HTR-8/SVneo (cell line): ENCODE data around the gene MEF2A.
"Not testable (repeated sequence)": the region's sequence is repeated elsewhere in the genome, so short reads cannot be mapped to it uniquely, and the experiment has no call there.

Experiments used
- DNase-seq: peaks from one replicate; pipeline ENCODE4 v3.0.0; 2011; ENCODE audit warnings: low spot score, mixed read lengths; ENCODE audit not compliant: insufficient read length
- FAIRE-seq: peaks from 2 replicates; lab custom pipeline; 2011; peaks lifted over from hg19 to GRCh38; lab: Jason Lieb, UNC

Gene MEF2A

GRCh38 chr15:99744142-99744541, 178.4 kb downstream of the MEF2A start:
- DNase-seq (no peak), FAIRE-seq (no peak)

GRCh38 chr15:99745370-99746086, 179.7 kb downstream of the MEF2A start:
- DNase-seq = no peak
- no peak for FAIRE-seq

GRCh38 chr15:99749386-99749785, 183.6 kb downstream of the MEF2A start:
- DNase-seq (no peak), FAIRE-seq (no peak)

- not testable (repeated sequence) for FAIRE-seq, DNase-seq
These were observed 184.5 kb downstream of the MEF2A start for GRCh38 chr15:99750326-99750725.

- FAIRE-seq (no peak), DNase-seq (no peak)
These were observed 186.8 kb downstream of the MEF2A start for GRCh38 chr15:99752556-99752955.

GRCh38 chr15:99753066-99753465, 187.3 kb downstream of the MEF2A start:
- no peak for DNase-seq
- FAIRE-seq = no peak

GRCh38 chr15:99755692-99756409, 190.1 kb downstream of the MEF2A start:
- FAIRE-seq = no peak

GRCh38 chr15:99762288-99762687, 196.5 kb downstream of the MEF2A start:
- FAIRE-seq (no peak), DNase-seq (no peak)

More at GRCh38 chr15:99755692-99756409, 190.1 kb downstream of the MEF2A start:
- DNase-seq = peak; percentile 72

GRCh38 chr15:99763827-99764226, 198.0 kb downstream of the MEF2A start:
- no peak for FAIRE-seq
- no peak for DNase-seq

GRCh38 chr15:99764522-99764921, 198.7 kb downstream of the MEF2A start:
- no peak for FAIRE-seq

More at GRCh38 chr15:99764522-99764921, 198.7 kb downstream of the MEF2A start:
- DNase-seq = no peak
